Stimulated activated CD4-positive, alpha-beta T cell treated with anti-CD3 and anti-CD28 coated beads, Interleukin-12 subunit alpha, Interleukin-12 subunit beta, amount 100 ng/mL, for 48 hours (primary cell): Measurements from ENCODE around the gene NAT9.

ENCODE experiments used
- DNase-seq, 3 donors: peaks; one replicate each; pipeline ENCODE4 v3.0.0-alpha.2; 2020; ENCODE audit warnings: low read depth in 2 of 3, low spot score in 1 of 3

The NAT9 gene

GRCh38 chr17:74746922-74747321, 29.2 kb downstream of the NAT9 start:
- DNase-seq, result no peak

GRCh38 chr17:74746376-74746775, 29.8 kb downstream of the NAT9 start:
- DNase-seq, result no peak

- no peak for DNase-seq
Observed at GRCh38 chr17:74745548-74746177, 30.5 kb downstream of the NAT9 start.

- DNase-seq, result peak; percentile 78 to 95 (median 79)
Observed at GRCh38 chr17:74744714-74745547, 31.2 kb downstream of the NAT9 start.

- no peak for DNase-seq
Observed at GRCh38 chr17:74744349-74744713, 31.8 kb downstream of the NAT9 start.

- DNase-seq, result no peak
Observed at GRCh38 chr17:74743755-74744154, 32.4 kb downstream of the NAT9 start.

GRCh38 chr17:74742978-74743545, 33.1 kb downstream of the NAT9 start:
- no peak for DNase-seq

GRCh38 chr17:74742153-74742515, 34.0 kb downstream of the NAT9 start:
- no peak for DNase-seq

- no peak for DNase-seq
Observed at GRCh38 chr17:74740641-74741387, 35.3 kb downstream of the NAT9 start.

GRCh38 chr17:74740173-74740572, 36.0 kb downstream of the NAT9 start:
- DNase-seq, result no peak

GRCh38 chr17:74739227-74739831, 36.8 kb downstream of the NAT9 start:
- DNase-seq, result no peak

GRCh38 chr17:74738051-74738996, 37.8 kb downstream of the NAT9 start:
- peak in 1 of 3 donors; percentile 58 for DNase-seq

- no peak for DNase-seq
Observed at GRCh38 chr17:74737299-74738050, 38.7 kb downstream of the NAT9 start.

- DNase-seq, result no peak
Observed at GRCh38 chr17:74736513-74737298, 39.4 kb downstream of the NAT9 start, which contains the start of gene RAB37. RAB37 (plus strand) TSS chr17:74737256; CDS start chr17:74737273, 17 bp downstream.

GRCh38 chr17:74734256-74734655, 41.9 kb downstream of the NAT9 start:
- no peak for DNase-seq

GRCh38 chr17:74733365-74734122, 42.6 kb downstream of the NAT9 start:
- DNase-seq, result no peak

- no peak for DNase-seq
Observed at GRCh38 chr17:74732042-74732867, 43.9 kb downstream of the NAT9 start.
